HG03045 (cell line): ENCODE data around the gene WTIP.
"Not testable (repeated sequence)": the region's sequence is repeated elsewhere in the genome, so short reads cannot be mapped to it uniquely, and the experiment has no call there.

Source experiments
- ATAC-seq: cut with Tn5 transposase; IDR thresholded peaks from one replicate; pipeline ENCODE4 v1.9.1; 2021; ENCODE audit warnings: mild to moderate bottlenecking, moderate library complexity; ENCODE audit not compliant: unreplicated experiment

WTIP gene

DNA sequence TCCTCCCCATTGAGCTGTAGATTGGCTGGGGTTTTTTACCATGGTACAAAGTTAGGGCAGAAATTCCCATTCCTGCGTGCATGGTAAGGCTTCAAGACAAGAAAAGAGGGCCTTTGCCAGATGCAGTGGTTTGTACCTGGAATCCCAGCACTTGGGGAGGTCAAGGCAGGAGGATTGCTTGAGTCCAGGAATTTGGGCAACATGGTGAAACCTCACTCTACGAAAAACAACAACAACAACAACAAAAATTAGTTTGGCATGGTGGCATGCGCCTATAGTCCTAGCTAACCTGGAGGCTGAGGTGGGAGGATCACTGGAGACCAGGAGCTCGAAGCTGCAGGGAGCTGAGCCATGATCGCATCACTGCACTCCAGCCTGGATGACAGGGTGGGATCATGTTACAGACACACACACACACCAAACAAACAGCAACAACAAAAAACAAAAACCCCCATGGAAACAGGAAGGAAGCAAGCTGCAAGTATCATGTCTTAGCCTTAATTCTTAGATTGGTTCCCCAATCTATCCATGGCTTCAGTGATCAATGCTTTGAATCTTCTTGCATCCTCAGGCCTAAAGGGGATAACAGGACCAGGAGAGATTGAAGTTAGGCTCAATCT lies 5.5 kb upstream of the WTIP start:
- no peak for ATAC-seq

DNA sequence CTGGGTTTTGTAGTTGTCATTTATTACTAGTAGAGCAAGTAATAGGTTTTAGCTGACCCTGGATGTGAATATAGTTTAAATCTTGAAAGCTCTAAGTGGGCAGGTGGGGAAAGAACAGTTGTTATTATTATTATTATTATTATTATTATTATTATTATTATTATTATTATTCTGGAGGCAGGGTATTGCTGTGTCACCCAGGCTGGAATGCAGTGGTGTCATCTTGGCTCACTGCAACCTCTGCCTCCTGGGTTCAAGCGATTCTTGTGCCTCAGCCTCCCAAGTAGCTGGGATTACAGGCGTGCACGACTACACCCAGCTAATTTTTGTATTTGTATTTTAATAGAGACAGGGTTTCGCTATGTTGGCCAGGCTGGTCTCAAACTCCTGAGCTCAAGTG lies 3.1 kb upstream of the WTIP start:
- not testable (repeated sequence) for ATAC-seq

DNA sequence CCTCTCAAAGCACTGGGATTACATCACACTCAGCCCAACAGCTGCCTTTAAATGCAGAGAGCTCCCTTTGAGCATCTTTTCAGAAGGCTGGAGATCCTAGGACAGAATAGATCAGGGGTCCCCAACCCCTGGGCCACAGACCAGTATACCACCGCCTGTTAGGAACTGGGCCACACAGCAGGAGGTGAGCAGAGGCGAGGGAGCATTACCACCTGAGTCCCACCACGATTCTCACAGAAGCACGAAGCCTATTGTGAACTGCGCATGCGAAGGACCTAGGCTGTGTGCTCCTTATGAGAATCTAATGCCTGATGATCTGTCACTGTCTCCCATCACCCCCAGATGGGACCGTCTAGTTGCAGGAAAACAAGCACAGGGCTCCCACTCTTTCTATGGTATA lies 2.2 kb upstream of the WTIP start:
- ATAC-seq = no peak

DNA sequence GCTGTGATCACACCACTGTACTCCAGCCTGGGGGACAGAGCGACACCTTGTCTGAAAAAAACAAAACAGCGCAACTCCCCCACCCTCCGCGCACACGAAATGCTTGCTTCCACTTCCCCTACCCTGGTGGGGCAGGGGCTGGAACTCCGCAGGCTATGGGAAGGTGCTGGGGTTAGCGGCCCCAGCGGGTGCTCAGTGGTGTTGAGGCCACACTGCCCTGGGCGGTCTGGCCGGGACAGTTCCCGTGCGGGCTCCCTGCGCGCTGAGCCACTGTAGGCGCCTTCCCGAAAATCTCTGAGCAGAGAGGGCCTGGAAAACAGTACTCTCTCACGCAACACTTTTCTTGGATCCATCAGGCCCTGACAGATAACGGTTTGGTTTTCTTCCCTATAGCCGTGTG lies 1.1 kb upstream of the WTIP start:
- no peak for ATAC-seq

DNA sequence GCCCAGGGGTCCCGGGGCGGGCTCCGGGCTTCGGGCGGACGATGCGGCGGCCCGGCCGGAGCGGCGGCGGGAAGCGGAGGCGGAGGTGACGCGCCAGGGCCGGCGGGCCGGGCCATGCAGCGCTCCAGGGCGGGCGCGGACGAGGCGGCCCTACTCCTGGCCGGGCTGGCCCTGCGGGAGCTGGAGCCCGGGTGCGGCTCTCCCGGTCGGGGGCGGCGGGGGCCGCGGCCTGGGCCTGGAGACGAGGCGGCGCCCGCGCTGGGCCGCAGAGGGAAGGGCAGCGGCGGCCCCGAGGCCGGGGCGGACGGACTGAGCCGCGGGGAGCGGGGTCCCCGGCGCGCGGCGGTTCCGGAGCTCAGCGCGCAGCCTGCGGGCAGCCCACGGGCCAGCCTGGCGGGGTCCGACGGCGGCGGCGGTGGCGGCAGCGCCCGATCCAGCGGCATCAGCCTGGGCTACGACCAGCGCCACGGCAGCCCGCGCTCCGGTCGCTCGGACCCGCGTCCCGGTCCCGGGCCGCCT lies 362 bp downstream of the WTIP start:
- ATAC-seq = no peak

DNA sequence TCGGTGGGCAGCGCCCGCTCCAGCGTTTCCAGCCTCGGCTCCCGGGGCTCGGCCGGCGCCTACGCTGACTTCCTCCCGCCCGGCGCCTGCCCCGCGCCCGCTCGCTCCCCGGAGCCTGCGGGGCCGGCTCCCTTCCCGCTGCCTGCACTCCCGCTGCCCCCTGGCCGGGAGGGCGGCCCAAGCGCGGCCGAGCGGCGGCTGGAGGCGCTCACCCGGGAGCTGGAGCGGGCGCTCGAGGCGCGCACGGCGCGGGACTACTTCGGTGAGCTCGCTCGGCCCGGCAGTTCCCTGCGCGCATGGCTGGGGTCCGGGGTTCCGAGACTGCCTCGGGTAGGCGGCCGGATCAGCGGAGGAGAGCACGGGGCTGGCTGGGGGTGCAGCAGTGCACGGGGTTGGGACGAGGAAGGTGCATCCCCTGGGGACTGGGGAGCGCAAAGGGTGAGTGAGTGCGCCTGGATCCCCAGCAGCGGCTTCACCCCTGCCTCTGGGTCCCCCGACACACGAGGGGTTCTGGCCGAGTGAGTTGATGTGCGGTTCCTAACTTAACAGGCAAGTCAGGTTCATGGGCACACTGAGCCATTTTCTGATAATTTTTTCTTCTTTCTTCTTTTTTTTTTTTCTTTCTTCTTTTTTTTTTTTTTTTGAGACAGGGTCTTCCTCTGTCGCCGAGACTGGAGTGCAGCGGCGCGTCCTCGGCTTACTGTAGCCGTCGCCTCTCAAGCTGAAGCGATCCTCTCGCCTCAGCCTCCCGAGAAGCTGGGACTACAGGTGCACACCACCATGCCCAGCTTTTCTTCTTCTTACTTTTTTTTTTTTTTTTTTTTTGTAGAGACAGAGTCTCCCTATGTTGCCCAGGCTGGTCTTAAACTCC lies 1.1 kb downstream of the WTIP start:
- no peak for ATAC-seq

DNA sequence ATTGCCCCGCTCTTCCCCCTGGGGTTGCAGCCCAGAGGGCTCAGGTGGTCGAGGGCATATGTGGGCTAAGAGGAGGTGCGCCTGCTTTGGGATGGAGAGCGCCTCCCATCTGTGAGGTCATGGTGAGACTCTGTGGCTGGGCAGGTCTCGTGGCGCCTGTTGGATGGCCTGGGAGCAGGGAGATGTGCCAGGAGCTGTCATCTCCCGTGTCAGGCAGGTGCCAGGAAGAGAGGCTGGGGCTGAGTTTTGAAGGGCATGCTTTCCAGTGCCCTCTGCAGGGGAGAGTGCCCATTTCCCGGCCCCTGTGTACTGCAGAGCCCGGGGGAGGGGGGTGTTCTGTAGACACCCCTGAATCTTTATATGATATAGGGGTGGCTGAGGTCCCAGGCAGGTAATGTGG lies 2.8 kb downstream of the WTIP start:
- ATAC-seq = no peak

DNA sequence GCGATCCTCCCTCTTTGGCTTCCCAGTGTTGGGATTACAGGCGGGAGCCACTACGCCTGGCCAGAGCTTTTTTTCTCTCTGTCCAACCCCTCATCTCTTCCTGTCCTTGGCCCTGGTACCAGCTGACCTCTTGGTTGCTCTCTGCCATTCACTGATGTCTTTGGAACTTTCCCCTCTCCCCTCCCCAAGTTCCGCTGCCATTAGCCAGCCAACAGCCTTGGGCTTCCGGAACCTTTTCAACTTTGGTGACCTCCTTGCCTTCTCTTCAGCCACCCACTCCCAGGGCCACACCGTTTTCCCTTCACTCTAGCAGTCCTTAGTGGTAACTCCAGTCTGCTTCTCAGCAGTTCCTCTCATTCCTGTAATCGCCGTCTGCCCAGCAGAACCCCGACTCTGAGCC lies 4.3 kb downstream of the WTIP start:
- no peak for ATAC-seq

DNA sequence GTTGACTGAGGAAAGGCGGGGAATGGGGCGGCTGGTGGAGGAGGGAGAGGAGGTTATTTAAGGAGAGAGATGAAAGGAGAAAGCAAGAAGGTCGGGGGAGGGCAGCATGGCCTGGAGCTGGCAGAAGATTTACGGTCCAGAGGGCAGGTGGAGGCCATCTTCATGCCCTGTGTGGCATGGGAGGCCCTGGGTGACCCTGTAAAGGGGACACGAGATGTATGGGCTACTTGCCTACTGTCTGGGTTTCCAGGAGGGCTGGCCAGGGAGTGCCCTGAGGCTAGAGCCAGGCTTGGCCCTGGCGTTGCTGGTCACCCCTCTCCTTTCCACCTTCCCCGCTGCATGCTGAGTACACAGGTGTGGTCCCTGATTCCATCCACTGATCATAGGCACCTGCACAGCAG lies 6.1 kb downstream of the WTIP start:
- no peak for ATAC-seq

DNA sequence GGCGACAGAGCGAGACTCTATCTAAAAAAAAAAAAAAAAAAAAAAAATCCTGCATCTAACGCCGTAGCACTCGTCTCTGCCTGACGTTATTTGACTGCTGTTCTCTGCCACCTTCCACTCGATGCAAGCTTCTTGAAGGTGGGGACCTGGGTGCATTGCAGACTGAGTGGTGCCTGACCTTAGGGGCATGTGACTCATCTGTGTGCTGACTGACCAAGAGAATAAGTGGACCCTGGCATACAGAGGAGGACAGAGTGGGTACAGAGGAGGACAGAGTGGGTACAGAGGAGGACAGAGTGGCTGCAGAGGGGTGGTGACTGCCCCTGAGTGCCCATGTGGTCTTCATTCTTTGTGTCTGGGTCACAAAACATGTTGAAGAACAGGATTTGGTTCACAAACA lies 7.6 kb downstream of the WTIP start:
- no peak for ATAC-seq

DNA sequence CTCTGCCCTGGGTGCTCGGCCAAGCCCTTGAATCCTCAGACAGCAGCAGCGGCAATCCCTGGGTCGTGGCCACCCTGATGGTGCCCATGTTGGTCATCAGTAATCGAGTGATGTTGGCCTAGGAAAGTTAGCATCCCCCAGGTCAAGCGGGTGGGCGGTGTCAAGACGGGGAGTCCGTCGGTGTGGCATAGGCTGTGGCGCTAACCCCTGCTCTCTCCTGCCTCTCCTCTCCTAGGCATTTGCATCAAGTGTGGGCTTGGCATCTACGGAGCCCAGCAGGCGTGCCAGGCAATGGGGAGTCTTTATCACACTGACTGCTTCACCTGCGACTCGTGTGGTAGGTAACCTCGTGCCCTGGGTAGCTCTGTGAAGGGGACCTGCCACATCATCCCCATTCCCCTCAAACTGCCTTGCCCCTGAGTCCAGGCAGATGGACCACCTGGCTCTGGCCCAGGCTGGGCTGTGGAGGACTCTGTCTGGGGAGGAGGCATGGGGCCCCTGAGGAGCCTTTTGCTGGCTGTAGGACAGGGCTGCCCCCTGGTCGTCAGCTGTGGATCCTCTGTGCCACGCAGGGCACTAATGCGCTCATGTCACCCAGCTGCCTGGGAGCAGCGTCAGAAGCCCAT lies 8.7 kb downstream of the WTIP start:
- no peak for ATAC-seq

DNA sequence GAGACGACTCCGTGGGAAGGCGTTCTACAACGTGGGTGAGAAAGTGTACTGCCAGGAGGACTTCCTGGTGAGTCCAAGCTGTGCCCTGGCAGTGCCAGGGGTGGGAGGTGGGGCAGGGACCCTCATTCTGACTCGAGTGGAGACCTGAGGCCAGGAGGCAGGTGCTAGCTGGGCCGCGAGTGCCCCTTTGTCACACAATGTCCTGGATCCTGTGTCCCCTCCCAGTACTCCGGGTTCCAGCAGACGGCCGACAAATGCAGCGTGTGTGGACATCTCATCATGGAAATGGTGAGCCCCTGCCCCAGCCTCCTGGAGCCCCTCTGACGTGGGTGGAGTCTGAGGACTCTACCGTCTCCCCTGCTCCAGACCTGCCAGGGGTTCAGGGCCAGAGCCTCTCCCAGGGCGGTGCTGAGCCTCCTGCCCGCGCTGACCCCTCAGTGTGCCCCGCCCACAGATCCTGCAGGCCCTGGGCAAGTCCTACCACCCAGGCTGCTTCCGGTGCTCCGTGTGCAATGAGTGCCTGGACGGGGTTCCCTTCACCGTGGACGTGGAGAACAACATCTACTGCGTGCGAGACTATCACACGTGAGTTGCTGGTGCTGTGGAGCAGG lies 11.6 kb downstream of the WTIP start:
- no peak for ATAC-seq

DNA sequence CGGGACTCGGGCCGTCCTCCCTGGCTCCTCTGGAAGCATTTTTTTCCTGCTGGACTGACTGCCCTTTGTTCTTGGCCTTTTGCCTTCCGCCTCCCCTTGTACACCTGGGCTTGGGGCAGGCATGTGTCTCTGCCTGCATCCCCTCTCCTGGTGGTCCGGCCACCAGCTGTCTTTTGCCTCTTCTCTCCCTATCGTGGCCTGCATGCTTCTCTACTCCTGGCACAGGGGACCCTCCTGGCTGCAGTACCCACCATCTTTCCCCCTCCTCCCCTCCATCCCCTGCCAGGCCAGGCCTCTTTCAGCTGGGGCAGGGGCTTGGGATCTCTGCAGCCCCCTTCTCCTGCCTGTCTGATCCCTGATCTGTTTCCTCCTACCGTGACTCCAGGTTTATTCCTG lies 12.1 kb downstream of the WTIP start:
- ATAC-seq = no peak

DNA sequence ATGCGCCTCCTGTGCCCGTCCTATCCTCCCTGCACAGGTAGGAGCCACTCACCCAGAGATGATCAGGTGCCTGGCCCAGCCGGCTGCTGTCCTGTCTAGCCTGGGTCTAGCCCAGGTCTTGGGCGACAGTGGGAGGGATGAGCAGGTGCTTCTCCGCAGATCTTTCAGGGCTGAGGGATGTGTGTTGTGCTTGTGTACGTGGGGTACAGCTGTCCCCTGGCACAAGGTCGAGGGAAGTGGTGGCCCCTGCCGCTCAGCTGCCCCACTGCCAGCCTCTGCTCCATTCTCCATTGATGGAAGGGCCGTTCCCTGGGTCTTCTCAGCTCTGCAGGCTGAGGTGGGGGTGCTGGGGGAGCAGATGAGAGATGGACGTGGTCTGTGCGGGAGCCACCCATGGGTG lies 13.0 kb downstream of the WTIP start:
- ATAC-seq = no peak

DNA sequence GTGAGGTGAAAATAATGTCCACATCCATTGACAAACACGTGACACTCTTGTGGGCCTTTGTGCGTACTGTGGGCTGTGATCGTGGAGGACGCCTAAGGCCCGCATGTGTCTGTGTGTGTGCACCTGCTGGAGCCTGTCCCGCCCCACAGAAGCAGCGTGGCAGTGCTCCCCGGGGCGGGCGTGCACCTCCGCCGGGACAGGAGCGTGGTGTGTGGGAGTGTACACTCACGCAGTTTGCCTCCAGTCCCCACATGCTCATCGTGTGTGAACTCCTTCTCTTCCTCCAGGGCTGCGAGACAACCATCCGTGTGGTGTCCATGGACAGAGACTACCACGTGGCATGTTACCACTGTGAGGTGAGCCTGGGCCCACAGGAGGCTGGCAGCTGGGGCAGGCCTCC lies 13.9 kb downstream of the WTIP start:
- no peak for ATAC-seq

DNA sequence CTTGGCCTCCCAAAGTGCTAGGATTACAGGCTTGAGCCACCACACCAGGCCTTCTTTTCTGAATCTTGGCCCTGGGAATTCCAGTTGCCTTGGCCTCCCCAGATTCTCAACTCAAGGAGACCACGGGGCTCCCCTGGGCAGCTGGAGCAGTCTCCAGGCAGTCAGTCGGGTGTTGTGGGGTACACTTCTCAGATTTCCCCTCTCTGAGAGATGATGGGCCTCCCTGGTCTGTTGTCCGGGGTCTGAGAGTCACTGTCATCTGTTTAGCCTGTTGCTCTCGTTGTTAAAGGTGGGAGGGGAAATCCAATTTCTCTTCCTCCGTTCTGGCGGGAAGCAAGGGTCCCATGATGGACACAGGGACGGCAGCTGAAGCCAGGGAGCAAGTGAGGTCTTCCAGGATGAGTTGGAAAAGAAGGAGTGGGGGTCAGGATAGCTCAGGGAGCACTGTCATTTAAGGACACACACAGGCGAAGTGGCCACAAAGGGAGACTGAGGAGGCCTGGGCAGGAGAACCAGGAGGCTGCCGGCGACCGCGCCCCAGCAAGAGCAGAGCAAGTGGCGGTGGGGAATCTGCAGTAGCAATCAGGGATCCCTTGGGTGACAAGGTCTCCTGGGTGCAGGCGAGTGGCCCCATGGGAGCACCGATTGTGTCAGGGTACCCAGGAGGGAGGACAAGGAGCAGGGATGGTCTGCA lies 15.7 kb downstream of the WTIP start:
- no peak for ATAC-seq

DNA sequence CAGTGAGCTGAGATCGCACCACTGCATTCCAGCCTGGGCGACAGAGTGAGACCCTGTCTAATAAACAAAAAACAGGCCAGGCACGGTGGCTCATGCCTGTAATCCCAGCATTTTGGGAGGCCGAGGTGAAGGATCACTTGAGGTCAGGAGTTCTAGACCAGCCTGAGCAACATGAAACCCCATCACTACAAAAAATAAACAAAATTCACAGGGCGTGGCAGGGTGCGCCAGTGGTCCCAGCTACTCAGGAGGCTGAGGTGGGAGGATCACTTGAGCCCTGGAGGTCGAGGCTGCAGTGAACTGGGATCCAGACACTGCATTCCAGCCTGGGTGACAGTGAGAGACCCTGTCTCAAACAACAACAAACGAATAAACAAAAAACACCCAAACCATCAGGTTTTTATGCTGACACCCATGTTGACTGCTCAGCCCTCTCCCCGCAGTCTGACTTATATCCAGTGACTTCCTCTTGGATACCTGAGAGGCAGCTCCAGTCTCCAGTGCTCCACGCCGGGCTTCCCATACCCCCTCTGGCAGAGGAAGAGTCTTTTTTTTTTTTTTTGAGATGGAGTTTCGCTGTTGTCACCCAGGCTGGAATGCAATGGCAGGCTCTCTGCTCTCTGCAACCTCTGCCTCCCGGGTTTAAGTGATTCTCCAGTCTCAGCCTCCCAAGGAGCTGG lies 17.7 kb downstream of the WTIP start:
- no peak for ATAC-seq

DNA sequence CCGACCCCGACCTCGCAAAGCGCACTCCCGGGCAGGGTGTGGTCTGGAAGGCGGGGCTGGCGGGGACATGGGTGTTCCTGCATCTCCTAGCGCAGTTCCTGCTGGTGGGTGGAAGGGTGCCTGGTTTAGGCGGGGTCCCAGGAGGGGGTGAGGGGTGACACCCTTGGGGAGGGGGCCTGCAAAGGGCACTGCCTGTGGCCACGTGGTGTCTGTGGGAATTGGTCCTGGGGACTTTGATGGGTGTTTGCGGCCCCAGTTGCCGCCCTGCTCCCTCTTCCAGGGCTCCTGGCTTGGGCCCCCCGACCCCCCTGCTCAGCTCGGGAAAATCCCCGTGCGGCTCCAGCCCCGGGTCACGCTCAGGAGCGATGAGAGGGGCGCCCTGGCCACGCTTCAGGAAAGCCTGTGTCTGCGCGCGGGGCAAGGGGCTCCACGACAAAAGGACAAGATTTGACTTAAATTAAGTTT lies 19.1 kb downstream of the WTIP start:
- no peak for ATAC-seq

DNA sequence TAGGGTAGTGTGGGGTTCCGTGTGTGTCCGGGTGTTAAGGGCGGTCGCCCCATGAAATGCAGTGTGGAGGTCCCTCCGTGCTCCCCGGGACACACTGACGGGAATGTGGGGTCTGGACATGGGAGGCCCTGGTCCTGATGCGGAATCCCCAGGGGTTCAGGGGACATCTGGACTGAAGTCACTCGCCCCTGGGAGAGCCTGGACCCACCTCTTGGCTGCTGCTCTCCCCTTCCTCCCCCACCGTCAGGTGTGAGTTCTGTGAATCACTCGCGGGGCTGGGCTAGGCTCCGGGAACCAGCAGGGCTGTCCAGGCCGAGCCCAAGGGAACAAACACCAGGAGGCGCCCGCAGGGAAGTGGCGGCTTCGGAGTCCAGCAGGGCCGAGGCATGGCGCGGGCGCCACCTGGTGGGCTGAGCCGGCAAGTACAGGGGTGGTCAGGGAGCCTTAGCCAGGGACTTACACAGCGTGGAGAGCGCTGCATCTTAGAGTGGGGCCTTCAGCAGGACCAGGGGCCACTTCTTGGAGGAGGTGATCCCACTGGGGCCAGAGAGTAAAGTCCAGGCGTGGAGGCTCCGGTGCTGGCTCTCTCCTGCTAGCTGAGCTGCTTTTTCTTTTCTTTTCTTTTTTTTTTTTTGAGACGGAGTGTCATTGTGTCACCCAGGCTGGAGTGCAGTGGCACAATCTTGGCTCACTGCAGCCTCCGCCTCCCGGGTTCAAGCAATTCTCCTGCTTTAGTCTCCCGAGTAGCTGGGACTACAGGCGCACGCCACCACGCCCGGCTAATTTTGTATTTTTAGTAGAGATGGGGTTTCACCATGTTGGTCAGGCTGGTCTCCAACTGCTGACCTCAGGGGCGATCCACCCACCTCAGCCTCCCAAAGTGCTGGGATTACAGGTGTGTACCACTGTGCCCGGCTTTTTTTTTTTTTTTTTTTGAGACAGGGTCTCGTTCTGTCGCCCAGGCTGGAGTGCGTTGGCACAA lies 20.1 kb downstream of the WTIP start:
- peak; percentile 72 for ATAC-seq
